H7 (cell line): ENCODE results near the gene CARD11. TPM values are rescaled to one million over a fixed set of nuclear protein-coding genes. Genes with fewer than 3 reads are reported as not detected.

Experiments
- DNase-seq: peaks from one replicate; pipeline ENCODE4 v3.0.0; 2012
- H3K27me3 ChIP-seq: 2 replicates; pipeline ENCODE4 v1.6.0; 2011; ENCODE audit warnings: mild to moderate bottlenecking, low read length; ENCODE audit not compliant: control insufficient read depth, insufficient read depth
- H3K36me3 ChIP-seq: replicated peaks from 2 replicates; pipeline ENCODE4 v1.5.1; 2011; ENCODE audit warnings: low read length; ENCODE audit not compliant: control insufficient read depth, insufficient read depth
- H3K4me3 ChIP-seq: 2 replicates; pipeline ENCODE4 v1.5.1; 2011; ENCODE audit warnings: low read depth, mild to moderate bottlenecking, control low read depth, low read length, moderate library complexity; ENCODE audit not compliant: insufficient read depth
- total RNA-seq: library from RNA; depleted of rRNA; stranded (reverse); fragments of >200 nt; shearing (Covaris generic); gene quantifications from 2 replicates; pipeline ENCODE4 v1.2.3, GENCODE V29; 2014

CARD11 gene
- total RNA-seq, 1 experiment from 2014 or later, result 32.7 TPM

GRCh38 chr7:2975821-2976371 is 67.8 kb downstream of the CARD11 start:
- no peaks in the 10 kb centered on the region for H3K27me3 ChIP-seq
- no peak for DNase-seq
- no peak overlapping the region for H3K4me3 ChIP-seq
- H3K36me3 ChIP-seq, result no peaks in the 10 kb centered on the region

- H3K36me3 ChIP-seq, result no peaks in the 10 kb centered on the region
- H3K4me3 ChIP-seq, result no peak overlapping the region
- DNase-seq, result no peak
- H3K27me3 ChIP-seq, result no peaks in the 10 kb centered on the region
Measured at GRCh38 chr7:2974093-2974819, 69.4 kb downstream of the CARD11 start.

- H3K36me3 ChIP-seq, result no peaks in the 10 kb centered on the region
- H3K27me3 ChIP-seq, result no peaks in the 10 kb centered on the region
- DNase-seq, result no peak
- no peak overlapping the region for H3K4me3 ChIP-seq
Measured at GRCh38 chr7:2972835-2973161, 70.9 kb downstream of the CARD11 start.

- Histone ChIP-seq H3K27me3 (no peaks in the 10 kb centered on the region), H3K36me3 (no peaks in the 10 kb centered on the region), H3K4me3 (no peak overlapping the region)
- no peak for DNase-seq
Measured at GRCh38 chr7:2971914-2972834, 71.5 kb downstream of the CARD11 start.

GRCh38 chr7:2970861-2971260 is 72.8 kb downstream of the CARD11 start:
- DNase-seq, result no peak
- no peaks in the 10 kb centered on the region for H3K27me3 ChIP-seq
- no peaks in the 10 kb centered on the region for H3K36me3 ChIP-seq
- H3K4me3 ChIP-seq, result no peak overlapping the region

- DNase-seq, result no peak
- Histone ChIP-seq H3K4me3 (no peak overlapping the region), H3K27me3 (no peaks in the 10 kb centered on the region), H3K36me3 (no peaks in the 10 kb centered on the region; the same call in 1 of the 2 replicates)
Measured at GRCh38 chr7:2970307-2970664, 73.4 kb downstream of the CARD11 start.

GRCh38 chr7:2969398-2970306 is 74.0 kb downstream of the CARD11 start:
- H3K27me3 ChIP-seq, result no peaks in the 10 kb centered on the region
- H3K36me3 ChIP-seq, result no peaks in the 10 kb centered on the region; the same call in 1 of the 2 replicates
- no peak for DNase-seq
- no peak overlapping the region for H3K4me3 ChIP-seq

GRCh38 chr7:2968616-2969397 is 74.9 kb downstream of the CARD11 start:
- Histone ChIP-seq H3K4me3 (no peak overlapping the region), H3K36me3 (no peaks in the 10 kb centered on the region; the same call in 1 of the 2 replicates), H3K27me3 (no peaks in the 10 kb centered on the region)
- DNase-seq, result no peak

GRCh38 chr7:2968176-2968575 is 75.5 kb downstream of the CARD11 start:
- Histone ChIP-seq H3K36me3 (no peaks in the 10 kb centered on the region; the same call in 1 of the 2 replicates), H3K27me3 (no peaks in the 10 kb centered on the region), H3K4me3 (no peak overlapping the region)
- no peak for DNase-seq

- Histone ChIP-seq H3K27me3 (no peaks in the 10 kb centered on the region), H3K4me3 (no peak overlapping the region), H3K36me3 (no peaks in the 10 kb centered on the region; the same call in 1 of the 2 replicates)
- DNase-seq, result no peak
Measured at GRCh38 chr7:2967705-2968104, 76.0 kb downstream of the CARD11 start.

GRCh38 chr7:2967253-2967652 is 76.4 kb downstream of the CARD11 start:
- Histone ChIP-seq H3K36me3 (no peaks in the 10 kb centered on the region; the same call in 1 of the 2 replicates), H3K4me3 (no peak overlapping the region), H3K27me3 (no peaks in the 10 kb centered on the region)
- DNase-seq, result no peak

- DNase-seq, result no peak
Measured at GRCh38 chr7:2966466-2967078, 77.1 kb downstream of the CARD11 start.

GRCh38 chr7:2965745-2966270 is 77.9 kb downstream of the CARD11 start:
- H3K4me3 ChIP-seq, result no peak overlapping the region
- H3K27me3 ChIP-seq, result no peaks in the 10 kb centered on the region
- DNase-seq, result no peak
- H3K36me3 ChIP-seq, result no peaks in the 10 kb centered on the region; the same call in 1 of the 2 replicates

More at GRCh38 chr7:2966466-2967078, 77.1 kb downstream of the CARD11 start:
- H3K36me3 ChIP-seq, result no peaks in the 10 kb centered on the region; the same call in 1 of the 2 replicates
- no peaks in the 10 kb centered on the region for H3K27me3 ChIP-seq
- H3K4me3 ChIP-seq, result no peak overlapping the region
